ENCODE results near the gene DNAH2.

DNA sequence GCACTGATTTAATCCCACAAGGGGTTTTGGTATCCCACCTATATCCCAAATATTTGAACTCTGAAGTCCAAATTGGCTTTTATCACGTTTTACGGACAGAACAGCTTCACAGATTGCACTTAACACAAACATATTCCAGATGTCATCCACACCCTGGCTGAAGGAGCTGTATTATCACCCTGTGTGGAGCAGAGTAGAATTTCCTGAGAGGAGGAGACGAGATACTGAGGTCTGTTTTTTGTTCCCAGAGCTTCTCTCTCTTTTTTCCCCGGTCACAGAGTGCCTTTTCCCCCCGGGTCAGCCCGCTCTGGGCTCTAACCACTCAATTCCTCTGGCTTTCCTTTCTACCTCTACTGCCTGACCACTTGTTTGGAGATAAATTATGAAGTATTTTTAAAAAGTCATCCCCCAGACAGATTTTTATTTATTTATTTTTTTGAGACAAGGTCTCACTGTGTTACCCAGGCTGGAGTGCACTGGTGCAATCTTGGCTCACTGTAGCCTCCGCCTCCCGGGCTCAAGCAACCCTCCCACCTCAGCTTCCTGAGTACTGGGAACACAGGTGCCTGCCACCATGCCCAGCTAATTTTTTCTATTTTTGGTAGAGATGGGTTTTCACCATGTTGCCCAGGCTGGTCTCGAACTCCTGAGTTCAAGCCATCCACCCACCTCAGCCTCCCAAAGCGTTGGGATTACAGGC, 30.7 kb downstream of the DNAH2 start:
- TF ChIP-seq, protein P1, sequence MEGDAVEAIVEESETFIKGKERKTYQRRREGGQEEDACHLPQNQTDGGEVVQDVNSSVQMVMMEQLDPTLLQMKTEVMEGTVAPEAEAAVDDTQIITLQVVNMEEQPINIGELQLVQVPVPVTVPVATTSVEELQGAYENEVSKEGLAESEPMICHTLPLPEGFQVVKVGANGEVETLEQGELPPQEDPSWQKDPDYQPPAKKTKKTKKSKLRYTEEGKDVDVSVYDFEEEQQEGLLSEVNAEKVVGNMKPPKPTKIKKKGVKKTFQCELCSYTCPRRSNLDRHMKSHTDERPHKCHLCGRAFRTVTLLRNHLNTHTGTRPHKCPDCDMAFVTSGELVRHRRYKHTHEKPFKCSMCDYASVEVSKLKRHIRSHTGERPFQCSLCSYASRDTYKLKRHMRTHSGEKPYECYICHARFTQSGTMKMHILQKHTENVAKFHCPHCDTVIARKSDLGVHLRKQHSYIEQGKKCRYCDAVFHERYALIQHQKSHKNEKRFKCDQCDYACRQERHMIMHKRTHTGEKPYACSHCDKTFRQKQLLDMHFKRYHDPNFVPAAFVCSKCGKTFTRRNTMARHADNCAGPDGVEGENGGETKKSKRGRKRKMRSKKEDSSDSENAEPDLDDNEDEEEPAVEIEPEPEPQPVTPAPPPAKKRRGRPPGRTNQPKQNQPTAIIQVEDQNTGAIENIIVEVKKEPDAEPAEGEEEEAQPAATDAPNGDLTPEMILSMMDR (IDR thresholded peaks at IDR 0.05), result no peak
- TF ChIP-seq POLR2A (IDR thresholded peaks at IDR 0.05) (no peak), EP300 (IDR thresholded peaks at IDR 0.05) (no peak)

Measured in tibial nerve (tissue), 4 donors.